COLO829 (cell line): ENCODE results near the gene MYOC.
"Not testable (repeated sequence)": the region's sequence is repeated elsewhere in the genome, so short reads cannot be mapped to it uniquely, and the experiment has no call there.

Experiments
- DNase-seq: peaks from one replicate; pipeline ENCODE4 v3.0.0; 2012; ENCODE audit warnings: low spot score

The MYOC gene

DNA sequence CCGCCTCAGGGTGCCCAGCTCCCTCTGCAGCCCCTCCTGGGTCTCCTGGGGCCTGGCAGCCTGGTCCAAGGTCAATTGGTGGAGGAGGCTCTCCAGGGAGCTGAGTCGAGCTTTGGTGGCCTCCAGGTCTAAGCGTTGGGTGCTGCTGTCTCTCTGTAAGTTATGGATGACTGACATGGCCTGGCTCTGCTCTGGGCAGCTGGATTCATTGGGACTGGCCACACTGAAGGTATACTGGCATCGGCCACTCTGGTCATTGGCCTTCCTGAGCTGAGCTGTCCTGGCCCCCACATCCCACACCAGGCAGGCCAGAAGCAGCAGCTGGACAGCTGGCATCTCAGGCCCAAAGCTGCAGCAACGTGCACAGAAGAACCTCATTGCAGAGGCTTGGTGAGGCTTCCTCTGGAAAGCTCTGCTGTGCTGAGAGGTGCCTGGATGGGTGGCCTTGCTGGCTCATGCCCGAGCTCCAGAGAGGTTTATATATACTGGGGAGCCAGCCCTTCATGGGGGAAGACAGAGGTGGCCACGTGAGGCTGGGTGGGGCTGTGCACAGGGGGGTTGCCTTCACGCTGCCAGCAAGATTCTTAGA, at the start of gene MYOC:
Gene MYOC (minus strand): TSS at position 455 of the 589 bp plus-strand sequence. CDS start 77 bp downstream, at position 378.
- no peak for DNase-seq

GRCh38 chr1:171699531-171699930, 47.0 kb upstream of the MYOC start:
- DNase-seq = peak; percentile 15

DNA sequence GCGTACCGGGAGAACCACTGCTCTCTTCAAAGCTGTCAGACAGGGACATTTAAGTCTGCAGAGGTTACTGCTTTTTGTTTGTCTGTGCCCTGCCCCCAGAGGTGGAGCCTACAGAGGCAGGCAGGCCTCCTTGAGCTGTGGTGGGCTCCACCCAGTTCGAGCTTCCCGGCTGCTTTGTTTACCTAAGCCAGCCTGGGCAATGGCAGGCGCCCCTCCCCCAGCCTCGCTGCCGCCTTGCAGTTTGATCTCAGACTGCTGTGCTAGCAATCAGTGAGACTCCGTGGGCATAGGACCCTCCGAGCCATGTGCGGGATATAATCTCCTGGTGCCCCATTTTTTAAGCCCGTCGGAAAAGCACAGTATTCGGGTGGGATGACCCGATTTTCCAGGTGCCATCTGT, 43.3 kb upstream of the MYOC start:
- DNase-seq = not testable (repeated sequence)

- DNase-seq = not testable (repeated sequence)
Observed at GRCh38 chr1:171693541-171693940, 41.1 kb upstream of the MYOC start.

- DNase-seq = no peak
Observed at GRCh38 chr1:171683870-171684269, 31.4 kb upstream of the MYOC start.

DNA sequence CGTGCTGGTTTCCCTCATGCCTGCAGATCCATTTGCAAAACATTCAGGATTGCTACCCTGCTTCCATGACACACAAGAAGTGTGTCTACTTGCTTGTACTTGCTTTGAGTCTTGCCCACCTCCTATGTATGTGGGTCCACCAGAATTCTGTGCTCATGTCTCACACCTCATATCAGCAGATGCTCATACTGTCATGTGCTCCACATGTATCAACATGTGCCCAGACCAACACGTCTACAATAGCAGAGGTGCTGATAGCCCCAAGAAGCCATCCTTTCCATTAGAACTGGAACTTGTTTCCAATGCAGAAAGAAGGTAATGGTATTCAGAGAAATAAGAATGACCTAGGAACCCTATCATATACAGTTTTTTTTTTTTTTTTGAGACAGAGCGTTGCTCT, 27.9 kb upstream of the MYOC start:
- no peak for DNase-seq

DNA sequence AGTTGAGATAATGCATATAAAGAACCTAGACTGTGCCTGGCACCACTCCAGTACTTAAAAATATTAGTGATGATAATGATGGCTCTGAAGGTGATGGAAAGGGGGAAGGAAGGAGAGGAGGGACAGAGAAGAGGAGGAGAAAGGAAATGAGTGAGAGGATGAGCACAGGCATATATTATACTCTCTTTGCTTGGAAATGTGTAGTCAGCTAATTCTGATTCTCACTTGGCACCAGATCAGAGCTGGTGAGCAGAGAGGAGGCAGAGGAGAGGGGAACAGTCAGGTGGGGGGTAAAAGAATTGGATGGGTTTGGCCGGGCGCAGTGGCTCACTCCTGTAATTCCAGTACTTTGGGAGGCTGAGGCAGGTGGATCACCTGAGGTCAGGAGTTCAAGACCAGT, 24.3 kb upstream of the MYOC start:
- no peak for DNase-seq

- no peak for DNase-seq
Observed at GRCh38 chr1:171674431-171675405, 22.2 kb upstream of the MYOC start.

- DNase-seq = no peak
Observed at GRCh38 chr1:171670739-171671138, 18.3 kb upstream of the MYOC start.

GRCh38 chr1:171668372-171668771, 15.9 kb upstream of the MYOC start:
- no peak for DNase-seq

- no peak for DNase-seq
Observed at GRCh38 chr1:171666114-171666769, 13.8 kb upstream of the MYOC start.

GRCh38 chr1:171664976-171665375, 12.5 kb upstream of the MYOC start:
- DNase-seq = no peak

GRCh38 chr1:171663854-171664575, 11.5 kb upstream of the MYOC start:
- no peak for DNase-seq

GRCh38 chr1:171663036-171663853, 10.8 kb upstream of the MYOC start:
- no peak for DNase-seq

- no peak for DNase-seq
Observed at GRCh38 chr1:171661076-171661650, 8.7 kb upstream of the MYOC start.

DNA sequence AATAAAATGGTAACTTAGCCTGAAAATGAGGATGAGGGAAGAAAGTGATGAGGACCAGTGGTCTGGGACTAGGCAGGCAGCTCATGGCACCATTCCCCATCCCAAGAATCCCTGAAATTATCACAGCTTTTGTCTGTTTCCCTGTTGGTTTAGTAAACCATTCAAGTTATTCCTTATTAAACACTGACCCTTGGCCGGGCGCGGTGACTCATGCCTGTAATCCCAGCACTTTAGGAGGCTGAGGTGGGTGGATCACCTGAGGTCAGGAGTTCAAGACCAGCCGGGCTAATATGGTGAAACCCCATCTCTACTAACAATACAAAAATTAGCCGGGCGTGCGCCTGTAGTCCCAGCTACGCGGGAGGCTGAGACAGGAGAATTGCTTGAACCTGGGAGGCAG, 3.7 kb upstream of the MYOC start:
- not testable (repeated sequence) for DNase-seq

DNA sequence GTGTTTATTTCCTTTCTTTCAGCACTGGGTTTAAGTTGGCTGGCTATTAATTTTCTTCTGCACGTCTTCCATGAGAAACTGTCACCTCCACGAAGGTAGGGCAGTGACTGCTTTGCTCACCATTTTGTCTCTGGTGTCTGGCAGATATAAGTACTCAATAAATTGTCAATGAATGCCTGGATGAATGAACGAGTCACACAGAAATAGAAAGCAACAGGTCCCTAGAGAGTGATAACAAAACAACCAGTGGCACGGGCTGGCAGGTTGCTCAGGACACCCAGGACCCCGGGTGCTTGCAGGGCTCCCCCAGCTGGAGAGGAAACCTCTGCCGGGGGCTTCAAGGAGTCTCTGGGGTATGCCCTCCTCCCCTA, 3.2 kb upstream of the MYOC start:
- DNase-seq = no peak

GRCh38 chr1:171654942-171655745, 2.7 kb upstream of the MYOC start:
- peak; percentile 61 for DNase-seq

DNA sequence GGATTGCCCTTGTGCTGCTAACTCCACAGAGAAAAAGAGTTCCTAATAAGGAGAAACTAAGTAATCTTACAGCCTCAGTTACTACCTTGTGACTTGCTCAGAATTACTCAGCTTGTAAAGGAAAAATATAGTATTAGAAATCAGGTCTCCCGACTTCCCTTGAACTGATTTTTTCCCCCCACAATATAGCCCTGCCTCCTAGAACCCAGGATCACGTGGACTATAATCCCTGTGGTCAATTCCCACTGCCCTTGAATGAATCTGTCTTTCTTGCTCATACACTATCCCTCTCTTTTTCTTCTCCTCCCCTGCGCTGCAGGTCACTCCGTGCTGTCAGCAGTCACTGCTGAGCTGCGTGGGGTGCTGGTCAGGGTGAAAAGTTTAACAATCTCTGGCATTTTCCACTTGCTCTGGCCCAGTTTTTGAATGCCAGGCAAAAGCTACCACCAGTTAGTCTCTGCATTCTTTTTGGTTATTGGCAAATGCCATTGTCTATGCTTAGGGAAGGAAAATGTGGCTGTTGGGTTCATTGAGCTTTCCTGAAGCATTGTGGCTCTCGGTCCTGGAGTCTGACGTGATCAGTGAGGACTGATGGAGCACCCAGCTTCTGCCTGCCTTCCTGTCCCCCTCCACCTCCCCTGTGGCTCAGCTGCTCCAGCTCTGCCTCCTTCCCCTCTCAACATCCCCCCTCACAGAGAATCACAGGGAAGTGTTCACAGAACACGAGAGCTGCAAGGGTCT, 1.9 kb upstream of the MYOC start:
- peak; percentile 40 for DNase-seq
